Activated CD4-positive, alpha-beta T cell treated with anti-CD3 and anti-CD28 coated beads, Interleukin-2, amount 10 ng/mL, durations not matched to agents 7 days and 5 days (primary cell): ENCODE measurements around the gene FAM186B. TPM values are rescaled to one million over a fixed set of nuclear protein-coding genes. Genes with fewer than 3 reads are reported as not detected.
A peak's percentile ranks its signal among the peaks of the same experiment; 100 is the strongest.

ENCODE experiments used
- CTCF ChIA-PET: fragments of 350-600 bp; sonication (Branson Sonifier 250); formaldehyde crosslinking; loops from one replicate; lab custom pipeline; 2021; ENCODE audit warnings: antibody characterized with exemption; lab: Charles Lee
- POLR2A ChIA-PET: fragments of 350-600 bp; sonication (Branson Sonifier 250); formaldehyde crosslinking; loops from one replicate; lab custom pipeline; 2021; ENCODE audit warnings: antibody characterized with exemption; lab: Charles Lee
- DNase-seq: peaks from one replicate; pipeline ENCODE4 v3.0.0-alpha.2; 2020
- H3K27ac Mint-ChIP-seq: one replicate; pipeline ENCODE4 v1.8.0; 2021; ENCODE audit warnings: mild to moderate bottlenecking, moderate library complexity, mixed read lengths
- H3K27me3 Mint-ChIP-seq: one replicate; pipeline ENCODE4 v1.8.0; 2021; ENCODE audit warnings: mixed read lengths
- H3K36me3 Mint-ChIP-seq: one replicate; pipeline ENCODE4 v1.8.0; 2021; ENCODE audit warnings: low read depth, mixed read lengths
- H3K4me1 Mint-ChIP-seq: one replicate; pipeline ENCODE4 v1.8.0; 2021; ENCODE audit warnings: mixed read lengths
- H3K4me3 Mint-ChIP-seq: one replicate; pipeline ENCODE4 v1.8.0; 2021; ENCODE audit warnings: mild to moderate bottlenecking, moderate library complexity, mixed read lengths
- H3K9me3 Mint-ChIP-seq: one replicate; pipeline ENCODE4 v1.8.0; 2021; ENCODE audit warnings: mixed read lengths
- total RNA-seq, 2 experiments: library from RNA; stranded (reverse); gene quantifications; one replicate each; pipeline ENCODE4 v1.2.3, GENCODE V29; 2021

FAM186B gene
- total RNA-seq, 2 experiments from 2014 or later: 0.15 TPM

DNA sequence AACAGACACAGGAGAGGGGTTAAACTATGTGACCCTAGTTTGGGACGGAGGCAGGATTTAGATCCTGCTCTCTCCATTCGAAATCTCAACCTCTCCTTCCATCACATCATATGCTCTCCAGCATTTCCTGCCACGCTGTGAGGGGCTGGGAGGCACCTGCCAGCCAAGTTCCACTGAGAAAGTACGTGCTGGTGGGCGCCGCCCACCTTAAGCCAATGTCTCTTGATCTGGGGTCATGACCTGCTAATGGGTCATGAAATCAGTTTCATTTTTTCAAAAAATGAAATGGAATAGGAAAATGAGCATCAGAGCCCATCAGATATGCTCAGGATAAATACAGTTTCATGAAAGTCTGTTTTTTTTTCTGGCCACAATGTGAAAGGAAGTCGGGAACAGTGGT is 44.7 kb downstream of the FAM186B start:
- Mint-ChIP-seq H3K36me3 (peaks cover 59% of the 10 kb centered on the region), H3K4me1 (peaks cover 54% of the 10 kb centered on the region), H3K27me3 (no peaks in the 10 kb centered on the region), H3K9me3 (no peaks in the 10 kb centered on the region), H3K4me3 (no peak overlapping the region), H3K27ac (peak overlapping the region; percentile 48)
- ChIA-PET CTCF (interaction anchor here (1.1 kb wide), 1 partner anchor 8 kb away, joined by 3 read pairs; no protein-coding TSS in a partner anchor), POLR2A (no interaction called here)
- DNase-seq: no peak

DNA sequence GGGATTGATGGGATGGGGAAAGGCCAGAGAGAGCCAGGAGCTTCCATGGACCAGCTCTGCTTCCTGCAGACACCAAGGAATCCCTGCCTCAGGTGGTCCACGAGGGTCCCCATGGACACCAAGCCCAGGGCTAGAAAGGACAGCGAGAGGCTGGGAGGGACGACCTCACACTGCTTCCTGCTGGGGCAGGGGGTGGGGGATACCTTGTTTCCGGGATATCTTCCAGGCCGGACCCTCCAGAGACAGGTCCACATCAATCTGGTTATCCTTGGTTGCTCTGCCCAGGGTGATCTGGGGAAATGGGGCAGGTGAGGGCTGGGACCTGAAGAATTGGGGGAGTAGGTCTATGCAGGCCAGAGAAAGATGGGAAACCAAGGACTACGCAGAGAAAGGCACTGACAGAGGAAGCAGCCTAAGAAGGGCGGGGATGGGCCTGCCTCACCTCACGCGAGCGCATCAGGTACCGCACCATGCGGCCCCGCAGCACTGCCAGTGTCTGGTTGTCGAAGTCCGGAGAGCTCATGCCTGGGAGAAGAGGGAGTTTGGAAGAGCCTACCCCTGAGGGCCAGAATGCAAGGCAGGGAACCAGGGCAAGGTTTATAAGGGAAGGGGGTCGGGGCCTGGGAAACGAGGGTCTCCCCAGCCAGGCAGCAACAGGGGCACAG is 46.3 kb downstream of the FAM186B start:
- H3K27me3 Mint-ChIP-seq: no peaks in the 10 kb centered on the region
- CTCF ChIA-PET: interaction anchor here (0.5 kb wide), 1 partner anchor 45 kb away, joined by 3 read pairs; no protein-coding TSS in a partner anchor
- H3K4me3 Mint-ChIP-seq: no peak overlapping the region
- POLR2A ChIA-PET: no interaction called here
- no peaks in the 10 kb centered on the region for H3K9me3 Mint-ChIP-seq
- H3K27ac Mint-ChIP-seq: no peak overlapping the region
- peaks cover 39% of the 10 kb centered on the region for H3K4me1 Mint-ChIP-seq
- peaks cover 45% of the 10 kb centered on the region for H3K36me3 Mint-ChIP-seq
- no peak for DNase-seq

DNA sequence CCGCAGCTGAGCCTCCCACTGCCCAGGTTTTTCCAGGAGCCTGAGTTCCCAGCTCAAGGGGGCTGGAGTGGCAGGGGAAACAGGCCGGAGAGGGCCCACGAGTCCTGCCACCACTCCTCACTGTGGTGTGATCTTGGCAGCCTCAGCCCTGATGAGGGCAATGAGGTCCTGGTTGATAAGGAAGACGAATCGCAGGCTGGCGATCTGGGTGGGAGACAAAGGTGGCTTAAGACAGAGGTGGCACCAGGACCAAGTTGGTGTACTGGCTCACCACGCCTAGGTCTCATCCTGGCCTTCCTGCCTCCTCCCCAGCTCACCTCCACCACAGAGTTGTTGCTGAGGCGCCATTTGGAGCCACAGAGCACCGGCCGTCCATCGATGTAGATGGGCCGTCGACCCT is 46.9 kb downstream of the FAM186B start:
- H3K9me3 Mint-ChIP-seq: no peaks in the 10 kb centered on the region
- POLR2A ChIA-PET: interaction anchor here (0.7 kb wide), 1 partner anchor 153 kb away, joined by 4 read pairs; no protein-coding TSS in a partner anchor
- no peaks in the 10 kb centered on the region for H3K27me3 Mint-ChIP-seq
- H3K36me3 Mint-ChIP-seq: peaks cover 39% of the 10 kb centered on the region
- CTCF ChIA-PET: interaction anchor here (0.7 kb wide), 1 partner anchor 8 kb away, joined by 3 read pairs; no protein-coding TSS in a partner anchor
- H3K4me3 Mint-ChIP-seq: no peak overlapping the region
- peaks cover 34% of the 10 kb centered on the region for H3K4me1 Mint-ChIP-seq
- no peak for DNase-seq
- no peak overlapping the region for H3K27ac Mint-ChIP-seq

DNA sequence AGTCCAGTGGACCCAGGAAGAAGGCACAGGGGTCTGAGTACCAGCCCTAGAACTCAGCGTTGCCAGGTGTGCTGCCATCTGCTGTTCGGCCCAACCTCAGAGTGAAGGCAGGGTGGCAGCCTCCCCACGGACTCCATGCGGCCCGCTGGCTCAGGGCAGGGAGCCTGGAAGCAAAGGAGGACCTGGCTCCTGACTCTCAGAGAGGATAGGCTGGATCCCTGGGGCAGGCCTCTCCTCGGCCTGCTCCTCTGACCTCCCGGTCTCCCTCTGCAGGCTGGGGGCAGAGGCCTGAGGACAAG is 47.6 kb downstream of the FAM186B start:
- peaks cover 35% of the 10 kb centered on the region for H3K36me3 Mint-ChIP-seq
- no peak overlapping the region for H3K4me3 Mint-ChIP-seq
- no peak overlapping the region for H3K27ac Mint-ChIP-seq
- H3K9me3 Mint-ChIP-seq: no peaks in the 10 kb centered on the region
- ChIA-PET POLR2A (interaction anchor here (0.7 kb wide), 1 partner anchor 153 kb away, joined by 4 read pairs; no protein-coding TSS in a partner anchor), CTCF (interaction anchor here (0.7 kb wide), 1 partner anchor 9 kb away, joined by 3 read pairs; no protein-coding TSS in a partner anchor)
- no peaks in the 10 kb centered on the region for H3K27me3 Mint-ChIP-seq
- peaks cover 28% of the 10 kb centered on the region for H3K4me1 Mint-ChIP-seq
- no peak for DNase-seq

DNA sequence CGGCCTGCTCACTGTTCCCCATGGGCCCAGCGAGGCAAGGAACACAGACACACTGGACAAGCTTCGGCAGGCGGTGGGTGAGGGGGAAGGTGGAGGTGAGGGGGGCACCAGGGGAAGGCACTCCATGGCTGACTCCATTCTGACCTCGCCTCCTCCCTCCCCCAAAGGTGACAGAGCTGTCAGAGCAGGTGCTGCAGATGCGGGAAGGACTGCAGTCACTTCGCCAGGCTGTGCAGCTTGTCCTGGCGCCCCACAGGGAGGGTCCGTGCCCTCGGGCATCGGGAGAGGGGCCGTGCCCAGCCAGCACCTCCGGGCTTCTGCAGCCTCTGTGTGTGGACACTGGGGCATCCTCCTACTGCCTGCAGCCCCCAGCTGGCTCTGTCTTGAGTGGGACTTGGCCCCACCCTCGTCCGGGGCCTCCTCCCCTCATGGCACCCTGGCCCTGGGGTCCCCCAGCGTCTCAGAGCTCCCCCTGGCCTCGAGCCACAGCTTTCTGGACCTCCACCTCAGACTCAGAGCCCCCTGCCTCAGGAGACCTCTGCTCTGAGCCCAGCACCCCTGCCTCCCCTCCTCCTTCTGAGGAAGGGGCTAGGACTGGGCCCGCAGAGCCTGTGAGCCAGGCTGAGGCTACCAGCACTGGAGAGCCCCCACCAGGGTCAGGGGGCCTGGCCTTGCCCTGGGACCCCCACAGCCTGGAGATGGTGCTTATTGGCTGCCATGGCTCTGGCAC is 48.1 kb downstream of the FAM186B start:
- DNase-seq: no peak
- no peak overlapping the region for H3K4me3 Mint-ChIP-seq
- no peaks in the 10 kb centered on the region for H3K27me3 Mint-ChIP-seq
- CTCF ChIA-PET: interaction anchor here (0.5 to 1.1 kb wide), 2 partner anchors 199 to 250 kb away, joined by 3 to 4 read pairs; no protein-coding TSS in a partner anchor
- H3K36me3 Mint-ChIP-seq: peaks cover 30% of the 10 kb centered on the region
- peaks cover 26% of the 10 kb centered on the region for H3K4me1 Mint-ChIP-seq
- POLR2A ChIA-PET: no interaction called here
- no peak overlapping the region for H3K27ac Mint-ChIP-seq
- H3K9me3 Mint-ChIP-seq: no peaks in the 10 kb centered on the region

DNA sequence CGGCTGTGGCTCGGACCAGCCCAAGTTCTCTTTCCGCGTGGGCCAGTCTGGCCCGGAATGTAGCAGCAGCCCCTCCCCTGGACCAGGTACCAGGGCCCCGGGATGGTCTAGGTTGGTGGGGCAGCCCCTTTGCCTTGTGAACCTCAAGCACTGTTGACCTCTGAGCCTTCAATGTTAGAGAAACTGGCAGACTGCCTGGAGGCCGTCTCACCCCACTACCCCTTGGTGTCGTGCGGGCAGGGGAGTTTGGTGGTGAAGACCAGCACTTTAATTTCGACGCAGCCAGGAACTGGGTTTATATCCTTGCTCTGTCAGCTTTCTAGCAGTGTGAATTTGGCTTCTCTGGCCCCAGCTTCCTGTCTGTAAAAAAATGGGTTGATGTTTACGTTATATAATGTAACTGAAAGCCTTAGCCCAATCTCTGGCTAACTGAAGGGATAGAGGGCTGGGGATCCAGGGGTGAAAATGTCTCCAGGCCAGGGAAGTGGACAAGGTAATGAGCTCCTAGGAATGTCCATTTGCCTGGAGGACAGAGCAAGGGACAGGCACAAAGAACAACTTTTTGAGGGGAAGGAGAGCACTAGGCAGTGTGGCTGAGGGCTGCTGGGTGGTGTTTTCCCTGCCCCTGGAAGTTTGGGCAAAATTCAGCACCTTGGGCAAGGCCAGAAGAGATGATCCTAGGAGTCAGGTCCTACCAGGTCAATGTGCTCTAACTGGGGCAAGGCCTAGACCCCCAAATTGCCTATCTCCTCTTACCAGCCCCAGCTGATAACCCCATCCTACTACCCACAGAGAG is 48.9 kb downstream of the FAM186B start:
- H3K27me3 Mint-ChIP-seq: no peaks in the 10 kb centered on the region
- peaks cover 22% of the 10 kb centered on the region for H3K4me1 Mint-ChIP-seq
- H3K4me3 Mint-ChIP-seq: no peak overlapping the region
- POLR2A ChIA-PET: no interaction called here
- H3K9me3 Mint-ChIP-seq: no peaks in the 10 kb centered on the region
- no peak for DNase-seq
- H3K36me3 Mint-ChIP-seq: peaks cover 24% of the 10 kb centered on the region
- CTCF ChIA-PET: interaction anchor here (0.5 to 1.1 kb wide), 2 partner anchors 198 to 249 kb away, joined by 3 to 4 read pairs; no protein-coding TSS in a partner anchor
- H3K27ac Mint-ChIP-seq: peak overlapping the region; percentile 68

DNA sequence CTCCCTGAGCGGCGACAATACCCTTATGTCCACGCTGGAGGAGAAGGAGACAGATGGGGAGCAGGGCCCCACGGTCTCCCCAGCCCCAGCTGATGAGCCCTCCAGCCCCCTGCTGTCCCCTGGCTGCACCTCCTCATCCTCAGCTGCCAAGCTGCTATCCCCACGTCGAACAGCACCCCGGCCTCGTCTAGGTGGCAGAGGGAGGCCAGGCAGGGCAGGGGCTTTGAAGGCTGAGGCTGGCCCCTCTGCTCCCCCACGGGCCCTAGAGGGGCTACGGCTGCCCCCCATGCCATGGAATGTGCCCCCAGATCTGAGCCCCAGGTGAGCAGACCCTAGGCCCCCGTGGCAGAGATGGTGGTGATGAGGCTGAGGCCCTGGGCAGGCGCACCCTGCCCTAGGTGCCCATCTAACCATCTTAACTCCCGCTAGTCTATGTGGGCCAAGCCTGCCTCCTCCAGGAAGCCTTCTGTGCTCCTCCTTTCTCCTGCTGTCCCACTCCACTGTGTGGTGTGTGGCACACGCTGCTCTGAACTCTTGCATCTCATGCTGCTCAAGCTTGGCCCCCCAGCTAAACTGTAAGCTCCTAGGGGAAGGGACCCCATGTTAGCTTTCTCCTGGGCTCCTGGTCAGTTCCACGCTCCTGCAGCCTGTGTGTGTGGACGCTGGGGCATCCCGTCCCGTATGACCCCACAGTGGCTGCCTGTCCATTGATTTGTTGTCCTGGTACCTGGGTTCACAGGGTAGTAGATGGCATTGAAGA is 49.6 kb downstream of the FAM186B start:
- H3K9me3 Mint-ChIP-seq: no peaks in the 10 kb centered on the region
- POLR2A ChIA-PET: no interaction called here
- peaks cover 15% of the 10 kb centered on the region for H3K4me1 Mint-ChIP-seq
- DNase-seq: no peak
- H3K36me3 Mint-ChIP-seq: peaks cover 23% of the 10 kb centered on the region
- no peak overlapping the region for H3K27ac Mint-ChIP-seq
- H3K4me3 Mint-ChIP-seq: no peak overlapping the region
- H3K27me3 Mint-ChIP-seq: peaks cover under 1% of the 10 kb centered on the region
- CTCF ChIA-PET: interaction anchor here (0.7 to 2.0 kb wide), 2 partner anchors 21 to 51 kb away, joined by 3 to 4 read pairs; no protein-coding TSS in a partner anchor

DNA sequence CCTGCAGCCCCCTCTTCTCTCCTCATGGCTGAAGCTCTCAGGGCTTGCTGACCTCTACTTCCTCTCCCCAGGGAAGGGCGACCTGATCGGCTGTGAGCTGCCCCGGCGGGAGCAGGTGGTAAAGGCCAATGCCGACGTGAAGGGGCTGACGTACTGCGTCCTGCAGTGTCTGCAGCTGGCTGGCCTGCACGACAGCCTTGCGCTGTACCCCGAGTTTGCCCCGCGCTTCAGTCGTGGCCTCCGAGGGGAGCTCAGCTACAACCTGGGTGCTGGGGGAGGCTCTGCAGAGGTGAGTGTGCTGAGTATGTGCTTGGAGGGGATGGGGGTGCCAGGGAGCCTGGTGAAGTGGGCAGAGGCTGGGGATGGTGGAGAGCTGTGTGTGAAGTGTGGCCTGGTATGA is 51.2 kb downstream of the FAM186B start:
- CTCF ChIA-PET: interaction anchor here (0.9 to 2.3 kb wide), 7 partner anchors 12 to 196 kb away, joined by 3 to 8 read pairs (median 5); partner anchors contain the start of genes MCRS1 and PRPF40B
- H3K9me3 Mint-ChIP-seq: no peaks in the 10 kb centered on the region
- no peak overlapping the region for H3K27ac Mint-ChIP-seq
- no peak for DNase-seq
- peaks cover 9% of the 10 kb centered on the region for H3K27me3 Mint-ChIP-seq
- peaks cover 9% of the 10 kb centered on the region for H3K4me1 Mint-ChIP-seq
- peaks cover 14% of the 10 kb centered on the region for H3K36me3 Mint-ChIP-seq
- no peak overlapping the region for H3K4me3 Mint-ChIP-seq
- POLR2A ChIA-PET: no interaction called here

DNA sequence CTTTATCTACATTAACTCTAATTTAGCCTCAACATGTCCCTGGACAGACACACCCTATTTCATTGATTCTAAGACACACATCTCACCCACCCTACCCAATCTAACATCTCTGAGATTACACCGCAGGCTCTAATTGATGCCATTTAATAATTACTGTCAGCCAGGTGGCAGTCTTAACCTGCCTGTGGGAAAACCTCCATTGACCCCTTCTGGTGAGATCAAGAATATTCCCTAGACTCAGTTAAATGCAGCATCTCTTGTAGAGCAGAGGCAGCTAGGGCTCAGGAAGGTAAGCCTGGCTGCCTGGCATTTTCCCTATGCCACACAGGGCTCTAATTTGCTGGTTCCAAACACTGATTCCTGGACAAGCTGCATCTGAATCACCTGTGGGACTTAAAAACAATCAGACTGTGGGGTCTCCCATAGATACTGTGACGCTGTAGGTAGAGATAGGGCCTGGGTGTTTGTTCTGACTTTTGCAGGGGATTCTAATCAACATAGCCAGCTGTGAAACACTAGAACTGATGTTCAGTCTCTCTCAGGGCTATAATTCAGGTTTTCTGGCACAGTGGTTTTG is 51.8 kb downstream of the FAM186B start:
- peaks cover 7% of the 10 kb centered on the region for H3K36me3 Mint-ChIP-seq
- DNase-seq: peak; percentile 54

DNA sequence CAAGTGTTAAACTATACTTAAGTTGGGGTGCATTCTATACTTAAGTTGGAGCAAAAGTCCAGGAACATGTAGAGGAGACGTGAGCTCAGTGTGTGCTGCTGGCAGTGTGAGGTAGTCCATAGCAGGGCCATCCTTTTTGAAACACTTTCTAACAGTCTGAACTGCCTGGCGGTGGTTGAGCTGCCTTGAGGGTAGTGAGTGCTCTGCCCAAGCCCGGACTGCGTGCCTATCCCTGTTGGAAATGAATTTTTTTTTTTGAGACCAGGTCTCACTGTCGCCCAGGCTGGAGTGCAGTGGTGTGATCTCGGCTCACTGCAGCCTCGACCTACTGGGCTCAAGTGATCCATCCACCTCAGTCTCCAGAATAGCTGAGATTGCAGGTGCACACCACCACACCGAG is 52.5 kb downstream of the FAM186B start:
- Mint-ChIP-seq H3K27me3 (peaks cover 14% of the 10 kb centered on the region), H3K27ac (no peak overlapping the region), H3K9me3 (no peaks in the 10 kb centered on the region), H3K36me3 (peaks cover 3% of the 10 kb centered on the region), H3K4me3 (no peak overlapping the region), H3K4me1 (peaks cover 14% of the 10 kb centered on the region)
- DNase-seq: no peak
- POLR2A ChIA-PET: interaction anchor here (0.5 kb wide), 1 partner anchor 1774 kb away, joined by 3 read pairs; no protein-coding TSS in a partner anchor
- CTCF ChIA-PET: interaction anchor here (0.8 to 2.3 kb wide), 7 partner anchors 12 to 195 kb away, joined by 3 to 8 read pairs (median 3); partner anchors contain the start of gene PRPF40B

More for the DNA sequence above, 51.8 kb downstream of the FAM186B start:
- Mint-ChIP-seq H3K9me3 (no peaks in the 10 kb centered on the region), H3K4me3 (no peak overlapping the region), H3K27me3 (peaks cover 9% of the 10 kb centered on the region), H3K4me1 (peaks cover 11% of the 10 kb centered on the region), H3K27ac (no peak overlapping the region)
- POLR2A ChIA-PET: no interaction called here
- CTCF ChIA-PET: interaction anchor here (0.9 to 2.3 kb wide), 9 partner anchors 12 to 195 kb away, joined by 3 to 8 read pairs (median 4); partner anchors contain the start of genes MCRS1 and PRPF40B

DNA sequence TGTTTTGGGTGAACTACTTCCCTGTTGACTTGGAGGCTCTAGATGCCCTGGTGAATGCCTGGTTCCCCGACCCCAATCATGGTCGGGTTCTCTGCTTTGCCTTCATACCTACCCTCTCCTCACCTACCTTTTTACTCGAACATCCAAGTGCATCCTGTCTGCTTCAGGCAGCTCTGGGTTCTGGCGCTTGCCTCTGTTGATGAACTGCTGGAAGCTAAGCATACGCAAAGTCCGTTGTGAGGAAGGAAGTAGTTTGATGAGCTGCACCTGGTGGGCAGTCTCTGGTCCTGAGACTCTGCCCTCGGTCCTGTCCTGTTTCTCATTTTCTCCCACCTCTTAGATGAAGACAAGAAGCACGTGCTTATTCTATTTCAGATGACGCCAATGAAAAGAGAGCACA is 53.0 kb downstream of the FAM186B start:
- ChIA-PET CTCF (interaction anchor here (0.8 to 2.3 kb wide), 8 partner anchors 13 to 194 kb away, joined by 3 to 8 read pairs (median 4); partner anchors contain the start of genes KCNH3 and PRPF40B), POLR2A (interaction anchor here (0.5 kb wide), 1 partner anchor 1774 kb away, joined by 3 read pairs; no protein-coding TSS in a partner anchor)
- peaks cover 3% of the 10 kb centered on the region for H3K36me3 Mint-ChIP-seq
- H3K27ac Mint-ChIP-seq: no peak overlapping the region
- no peak overlapping the region for H3K4me3 Mint-ChIP-seq
- no peak for DNase-seq
- peaks cover 15% of the 10 kb centered on the region for H3K27me3 Mint-ChIP-seq
- H3K9me3 Mint-ChIP-seq: no peaks in the 10 kb centered on the region
- H3K4me1 Mint-ChIP-seq: peaks cover 14% of the 10 kb centered on the region
